Cerebellar cortex (tissue), 1 donor: Measurements from ENCODE around the gene COQ10B.
"Not testable (repeated sequence)": the region's sequence is repeated elsewhere in the genome, so short reads cannot be mapped to it uniquely, and the experiment has no call there.

Experiments
- DNase-seq: peaks from one replicate; pipeline ENCODE4 v3.0.0-alpha.2; 2015; ENCODE audit warnings: low spot score

COQ10B gene

DNA sequence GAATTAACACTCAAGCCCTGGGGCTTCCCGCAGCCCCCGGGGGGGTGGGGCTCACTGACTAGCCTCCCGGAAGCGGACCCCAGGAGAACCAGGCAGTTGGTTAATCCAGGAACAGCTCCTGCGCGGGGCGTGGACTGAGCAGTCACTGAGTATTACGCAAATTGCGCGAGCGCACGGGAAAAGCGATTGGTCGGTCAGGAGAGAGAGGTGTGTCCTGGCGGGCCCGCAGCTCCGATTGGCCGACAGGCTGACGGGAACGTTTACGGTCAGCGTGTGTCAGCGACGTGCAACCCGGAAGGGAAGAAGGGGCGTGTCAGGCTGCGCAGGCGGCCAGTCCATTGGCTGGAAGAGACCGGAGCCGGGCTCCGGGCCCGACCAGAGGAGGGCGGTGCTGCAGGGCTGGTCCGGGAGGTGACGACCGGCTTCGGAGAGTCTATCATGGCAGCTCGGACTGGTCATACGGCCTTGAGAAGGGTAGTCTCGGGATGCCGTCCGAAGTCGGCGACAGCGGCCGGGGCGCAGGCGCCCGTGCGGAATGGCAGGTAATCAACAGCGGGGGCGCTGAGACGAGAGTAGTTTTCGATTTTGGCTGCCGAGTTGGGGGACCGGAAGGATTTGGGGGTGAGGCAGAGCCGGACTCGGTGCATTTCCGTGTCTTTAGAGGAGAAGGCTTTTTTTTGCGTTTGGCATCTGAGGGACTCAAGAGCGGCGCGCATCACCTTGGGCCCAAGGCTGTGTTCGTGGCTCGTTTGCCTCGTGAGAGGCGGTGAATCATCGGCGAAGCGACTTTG is at the start of gene COQ10B:
Gene COQ10B, plus strand, starts transcription at position 430 of the 791 bp plus-strand sequence. Its CDS starts 9 bp downstream, at position 439.
- peak; percentile 100 for DNase-seq

GRCh38 chr2:197405582-197405981 is 47.8 kb upstream of the COQ10B start:
- no peak for DNase-seq

DNA sequence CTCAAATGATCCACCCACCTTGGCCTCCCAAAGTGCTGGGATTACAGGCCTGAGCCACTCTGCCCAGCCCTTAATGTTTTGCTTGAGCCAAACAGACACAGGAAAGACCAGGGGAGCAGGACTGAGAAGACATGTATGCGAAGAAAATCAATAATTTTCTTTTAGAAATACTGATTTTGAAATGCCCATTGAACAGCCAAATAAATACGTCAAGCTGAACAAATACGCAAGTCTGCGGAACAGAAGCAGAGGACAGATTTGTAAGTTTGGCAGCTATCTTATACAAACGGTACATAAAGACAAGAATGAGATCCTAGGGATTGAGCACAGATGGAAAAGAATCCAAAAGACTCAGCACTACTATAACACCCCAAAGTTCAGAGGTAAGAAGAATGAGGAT is 39.3 kb upstream of the COQ10B start:
- no peak for DNase-seq

GRCh38 chr2:197414515-197414914 is 38.8 kb upstream of the COQ10B start:
- no peak for DNase-seq

DNA sequence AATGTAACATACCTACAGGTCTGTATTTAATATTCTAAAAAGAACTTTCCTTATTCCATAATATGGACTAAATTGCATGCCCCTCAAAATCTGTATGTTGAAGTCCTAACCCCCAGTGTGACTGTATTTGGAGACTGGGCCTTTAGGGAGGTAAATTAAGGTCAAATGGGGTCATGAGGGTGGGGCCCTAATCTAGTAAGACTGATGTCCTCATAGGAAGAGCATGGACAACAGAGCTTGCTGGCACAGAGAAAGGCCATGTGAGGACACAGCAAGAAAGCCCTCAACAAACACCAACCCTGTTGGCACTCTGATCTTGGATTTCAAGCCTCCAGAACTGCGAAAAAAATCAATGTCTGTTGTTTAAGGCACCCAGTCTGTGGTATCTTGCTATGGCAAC is 37.1 kb upstream of the COQ10B start:
- no peak for DNase-seq

DNA sequence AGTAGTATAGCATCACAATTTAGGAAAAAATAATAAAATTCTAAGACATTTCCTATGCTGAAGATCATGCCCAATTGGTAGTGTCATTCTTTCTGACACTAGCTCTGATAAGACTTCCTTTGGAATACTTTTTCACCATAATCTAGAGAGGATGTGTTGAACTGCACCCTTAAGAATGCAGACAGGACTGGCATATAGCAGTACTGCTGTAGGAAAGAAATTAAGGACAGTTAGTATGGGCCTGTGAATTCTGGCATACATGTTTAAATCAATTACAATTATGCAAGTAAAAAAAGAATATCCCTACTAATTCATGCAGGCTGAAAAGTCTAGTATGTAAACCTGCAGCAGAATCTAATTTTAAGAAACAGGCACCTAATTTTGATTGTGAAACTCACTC is 33.9 kb upstream of the COQ10B start:
- no peak for DNase-seq

- DNase-seq: no peak
Observed at GRCh38 chr2:197423307-197423706, 30.0 kb upstream of the COQ10B start.

GRCh38 chr2:197425550-197425949 is 27.8 kb upstream of the COQ10B start:
- no peak for DNase-seq

DNA sequence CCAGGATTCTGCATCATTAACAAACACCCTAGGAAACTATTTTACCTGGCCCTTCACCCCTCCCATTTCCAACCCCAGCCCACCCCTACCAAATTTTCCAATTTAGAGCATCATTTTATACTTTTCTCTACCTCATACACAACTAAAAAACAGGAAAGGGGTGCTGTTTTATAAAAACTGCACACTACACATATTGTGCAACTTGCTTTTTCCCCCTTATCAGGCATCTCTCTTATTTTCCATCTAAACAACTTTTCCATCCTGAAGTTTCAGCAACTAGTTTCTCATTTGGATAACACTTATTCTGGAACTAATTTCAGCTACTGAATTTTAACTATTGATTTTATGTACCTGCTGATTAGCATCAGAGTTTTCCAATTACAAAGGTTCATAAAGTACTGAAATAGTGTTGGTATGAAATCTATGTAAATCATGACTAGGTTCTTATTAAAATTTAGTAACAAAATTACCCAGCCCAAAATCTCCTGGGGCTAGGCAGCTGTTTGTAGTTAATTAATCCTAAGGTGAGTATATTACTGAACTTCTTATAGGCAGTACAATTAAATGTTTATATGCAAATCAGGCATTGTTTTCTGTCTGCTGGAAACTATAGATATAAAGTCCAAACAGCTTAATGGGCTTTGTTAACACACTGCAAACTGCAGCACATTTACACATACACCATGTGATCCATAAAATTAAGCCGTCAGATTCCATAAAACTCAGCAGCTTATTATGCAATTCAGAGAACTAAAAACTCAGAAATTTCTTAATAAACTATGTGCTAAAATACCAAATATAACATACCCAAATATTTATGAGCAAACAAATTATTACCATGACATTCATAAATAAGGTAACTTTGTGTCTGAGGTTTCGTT is 26.4 kb upstream of the COQ10B start:
- no peak for DNase-seq

- no peak for DNase-seq
Observed at GRCh38 chr2:197427986-197428385, 25.4 kb upstream of the COQ10B start.

DNA sequence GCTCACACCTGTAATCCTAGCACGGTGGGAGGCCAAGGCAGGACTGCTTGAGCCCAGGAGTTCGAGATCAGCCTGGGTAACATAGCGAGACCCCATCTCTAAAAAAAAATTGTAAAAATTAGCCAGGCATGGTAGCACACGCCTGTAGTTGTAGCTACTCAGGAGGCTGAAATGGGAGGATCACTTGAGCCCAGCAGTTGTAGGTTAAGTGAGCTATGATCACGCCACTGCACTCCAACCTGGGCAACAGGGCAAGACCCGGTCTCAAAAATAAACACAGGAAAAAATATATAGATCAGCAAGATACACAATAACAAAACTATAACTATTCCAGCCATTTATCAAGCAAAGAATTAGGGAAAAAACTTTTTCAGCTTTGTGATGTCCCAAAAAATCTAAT is 21.5 kb upstream of the COQ10B start:
- DNase-seq: no peak

DNA sequence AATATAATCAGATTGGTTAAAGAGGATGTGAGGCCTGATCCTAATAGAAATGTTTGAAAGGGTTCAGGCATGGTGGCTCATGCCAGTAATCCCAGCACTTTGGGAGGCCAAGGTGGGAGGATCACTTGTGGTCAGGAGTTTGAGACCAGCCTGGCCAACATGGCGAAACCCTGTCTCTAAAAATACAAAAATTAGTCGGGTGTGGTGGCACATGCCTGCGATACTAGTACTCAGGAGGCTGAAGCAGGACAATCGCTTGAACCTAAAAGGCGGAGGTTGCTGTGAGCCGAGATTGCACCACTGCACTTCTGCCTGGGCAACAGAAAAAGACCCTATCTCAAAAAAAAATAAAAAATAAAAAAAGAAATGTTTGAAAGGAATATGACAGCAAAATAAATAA is 20.8 kb upstream of the COQ10B start:
- not testable (repeated sequence) for DNase-seq

DNA sequence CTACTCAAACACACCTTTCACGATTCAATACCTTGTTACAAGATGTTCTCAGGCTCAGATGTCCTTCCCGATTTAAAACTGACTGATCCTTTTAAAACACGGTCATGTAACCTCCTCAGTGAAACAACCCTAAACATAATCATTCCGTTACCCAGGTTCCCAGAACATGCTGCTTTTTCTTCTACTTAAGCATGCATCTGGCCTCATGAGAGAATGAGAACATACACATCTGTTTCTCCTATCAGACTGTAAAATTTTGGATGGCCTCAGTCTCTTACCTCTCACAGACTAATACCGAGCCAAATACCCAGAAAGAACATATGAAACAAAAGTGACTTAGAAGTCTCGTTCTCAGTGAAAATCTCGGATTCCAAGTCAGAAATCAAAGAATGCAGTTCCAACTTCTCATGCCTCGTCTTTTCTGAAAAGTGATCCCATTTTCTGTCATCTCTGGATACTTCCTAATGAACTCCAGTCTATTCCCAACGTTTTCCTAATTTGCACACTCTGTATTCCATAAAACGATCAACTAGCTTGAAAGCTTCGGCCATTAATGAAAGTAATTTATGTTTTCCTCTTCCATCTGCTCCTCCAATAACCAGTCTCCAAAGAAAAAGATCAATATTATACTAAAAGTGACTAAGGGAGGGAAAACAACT is 19.4 kb upstream of the COQ10B start:
- no peak for DNase-seq

DNA sequence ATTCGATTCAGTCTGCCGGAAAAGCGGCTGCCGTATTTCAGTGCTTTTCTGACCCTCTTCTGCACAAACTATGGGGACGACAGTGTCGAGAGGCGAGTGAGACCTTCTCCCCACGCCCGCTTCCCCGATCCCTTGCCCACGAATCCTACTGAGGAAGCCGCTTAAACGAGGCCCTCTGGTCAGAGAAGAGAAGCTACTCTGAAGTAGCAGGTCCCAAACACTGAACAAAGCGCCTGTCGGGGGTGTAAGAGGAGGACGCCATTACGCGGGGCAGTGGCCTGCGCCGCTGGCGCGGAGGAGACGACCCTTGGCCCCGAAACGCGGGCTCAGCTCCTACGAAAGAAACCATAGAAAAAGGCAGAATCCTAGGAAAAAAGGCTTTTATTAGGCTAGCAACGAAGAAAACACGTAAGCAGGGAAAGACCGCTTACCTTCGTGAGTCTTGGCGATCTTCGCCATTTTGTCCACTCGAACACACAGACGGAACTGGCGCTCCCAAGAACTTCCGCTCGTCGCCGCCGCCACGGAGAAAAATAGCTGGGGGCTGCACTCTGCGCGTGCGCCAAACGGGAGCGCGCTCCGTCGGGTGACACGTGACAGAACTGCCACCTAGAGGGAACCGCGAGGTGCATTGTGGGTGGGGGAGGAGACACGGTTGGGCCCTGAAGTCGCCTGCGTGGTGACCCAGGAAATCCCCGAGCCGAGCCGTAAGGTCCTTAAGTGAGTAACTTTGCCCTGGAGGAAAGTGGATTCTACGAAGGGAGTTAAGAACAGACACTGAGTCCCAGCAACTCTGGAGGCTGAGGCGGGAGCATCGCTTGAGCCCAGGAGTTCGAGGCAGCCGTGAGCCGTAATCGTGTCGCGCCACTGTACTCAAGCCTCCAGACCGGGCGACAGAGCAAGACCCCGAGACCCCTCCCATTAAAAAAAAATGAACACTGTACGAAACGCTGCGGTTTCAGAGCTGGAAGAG is 18.5 kb upstream of the COQ10B start, which contains the start of gene SF3B1:
Gene SF3B1, minus strand, starts transcription at position 488 of the 973 bp plus-strand sequence. Its CDS starts 29 bp downstream, at position 459.
- DNase-seq: peak; percentile 97

GRCh38 chr2:197435598-197436420 is 17.5 kb upstream of the COQ10B start:
- DNase-seq: no peak

- DNase-seq: no peak
Observed at GRCh38 chr2:197437380-197437779, 16.0 kb upstream of the COQ10B start.

DNA sequence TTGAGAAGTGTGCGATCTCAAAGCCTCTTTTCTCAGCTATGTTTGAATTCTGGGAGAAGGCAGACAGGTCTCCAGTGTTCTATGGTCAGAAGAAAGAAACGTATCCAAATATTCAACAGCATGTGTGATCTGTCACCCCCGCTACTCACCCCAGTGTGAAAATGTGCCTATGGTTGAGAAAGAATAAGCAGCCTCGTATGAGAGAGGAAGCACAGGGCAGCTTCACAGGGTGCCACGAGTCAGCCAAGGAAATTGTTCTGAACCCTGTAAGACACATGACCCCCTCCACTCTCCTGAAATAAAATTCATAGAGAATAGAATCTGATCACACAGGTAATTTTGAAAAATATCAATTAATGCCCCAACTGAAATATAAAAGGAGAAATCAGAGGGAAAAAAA is 10.5 kb upstream of the COQ10B start:
- DNase-seq: no peak

DNA sequence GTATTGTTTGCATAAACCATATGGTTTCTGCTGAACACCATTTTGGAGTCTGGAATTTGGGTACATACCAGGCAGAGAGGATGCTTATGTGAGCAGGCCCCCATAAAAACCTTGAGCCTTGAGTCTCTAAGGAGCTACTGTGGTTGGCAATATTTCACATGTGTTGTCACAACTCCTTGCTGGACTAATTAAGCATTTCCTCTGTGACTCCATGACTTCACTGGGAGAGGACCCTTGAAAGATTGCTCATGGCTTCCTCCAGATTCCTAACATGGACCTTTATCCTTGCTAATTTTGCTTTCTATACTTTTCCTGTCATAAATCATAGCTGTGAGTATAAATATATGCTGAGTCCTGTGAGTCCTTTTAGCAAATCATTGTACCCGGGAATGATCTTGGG is 7.6 kb upstream of the COQ10B start:
- DNase-seq: no peak

DNA sequence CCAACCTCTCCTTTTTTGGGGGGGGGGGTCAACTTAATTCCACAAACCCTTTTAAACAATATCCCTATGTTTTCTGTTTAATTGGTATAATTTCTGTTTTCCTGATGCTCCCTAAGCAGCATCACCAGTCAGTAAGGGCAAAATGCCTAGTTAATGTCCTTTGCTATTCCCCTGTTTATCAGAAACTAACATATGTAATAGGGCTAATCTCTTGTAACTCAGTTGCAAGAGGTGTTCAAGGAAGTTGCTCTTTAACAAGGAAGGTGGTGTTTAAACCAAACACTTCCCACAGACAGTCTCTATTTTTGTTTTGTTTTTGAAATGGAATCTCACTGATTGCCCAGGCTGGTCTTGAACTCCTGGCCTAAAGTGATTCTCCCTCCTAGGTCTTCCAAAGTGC is 6.5 kb upstream of the COQ10B start:
- DNase-seq: no peak

GRCh38 chr2:197450465-197450864 is 2.9 kb upstream of the COQ10B start:
- no peak for DNase-seq
